NK-92 (cell line): ENCODE measurements around the gene GLI1.
"Not testable (repeated sequence)": the region's sequence is repeated elsewhere in the genome, so short reads cannot be mapped to it uniquely, and the experiment has no call there.

Source experiments
- DNase-seq: peaks from one replicate; lab custom pipeline; 2025; ENCODE audit not compliant: unreplicated experiment; lab: John Stamatoyannopoulos, UW

The GLI1 gene

DNA sequence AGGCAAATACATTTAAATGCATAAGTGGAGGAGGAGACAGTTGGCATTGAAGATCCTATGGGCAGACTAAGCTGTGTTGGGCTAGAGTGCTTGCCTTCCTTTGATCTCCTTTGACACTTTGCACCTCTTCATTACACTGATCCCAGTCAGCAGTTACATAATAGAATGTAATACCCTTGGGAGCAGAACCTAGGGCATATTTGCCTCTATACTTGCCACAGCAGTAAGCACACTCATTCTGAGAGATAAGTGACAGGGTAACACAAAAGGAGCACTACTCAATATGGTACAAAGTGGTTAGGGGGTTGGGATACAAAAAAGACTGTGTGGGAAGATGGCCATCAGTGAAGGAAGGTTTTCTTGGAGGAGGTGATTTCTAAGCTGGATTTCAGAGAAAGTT lies 37.2 kb downstream of the GLI1 start:
- DNase-seq: no peak

DNA sequence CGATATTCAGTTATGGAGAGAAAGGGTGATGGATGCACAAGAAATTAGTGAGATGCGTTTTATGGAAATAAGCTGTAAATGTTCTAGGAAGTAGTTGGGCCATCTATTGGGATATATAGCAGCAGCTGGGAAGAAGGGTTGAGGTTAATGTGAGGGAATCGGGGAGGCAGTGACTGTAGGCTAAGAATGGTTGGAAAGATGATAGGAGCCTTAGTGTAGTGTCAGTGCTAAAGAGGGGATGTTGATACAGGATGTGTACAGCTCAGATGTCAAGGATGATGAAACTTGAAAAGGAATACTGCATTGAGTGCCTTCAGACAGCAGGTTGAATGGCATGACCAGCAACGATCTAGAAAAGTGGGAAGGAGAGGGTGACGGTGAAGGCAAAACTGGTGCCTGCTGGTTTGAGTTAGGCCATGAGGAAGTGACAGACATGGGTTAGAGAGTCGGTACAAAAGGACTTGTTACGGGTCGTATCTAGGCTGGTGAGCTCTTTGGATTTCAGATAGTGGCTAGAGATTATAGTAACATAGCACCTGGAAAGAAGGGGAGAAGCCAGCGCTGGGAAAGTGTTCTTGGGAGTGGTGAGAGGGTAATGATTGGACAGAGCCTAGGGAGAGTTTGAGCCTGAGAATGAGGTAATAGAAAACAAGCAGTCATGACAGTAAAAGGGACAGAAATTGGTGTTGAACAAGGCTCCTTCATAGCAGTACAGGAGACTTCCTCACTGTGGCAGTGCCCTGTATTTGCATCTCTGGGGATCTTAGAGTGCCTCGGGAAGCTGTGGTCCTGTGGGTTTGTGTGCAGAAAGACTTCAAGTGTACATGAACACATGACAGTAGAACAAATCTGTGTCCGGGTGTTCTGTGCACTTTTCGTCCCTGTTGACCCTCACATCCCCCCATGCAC lies 37.9 kb downstream of the GLI1 start:
- DNase-seq: no peak

DNA sequence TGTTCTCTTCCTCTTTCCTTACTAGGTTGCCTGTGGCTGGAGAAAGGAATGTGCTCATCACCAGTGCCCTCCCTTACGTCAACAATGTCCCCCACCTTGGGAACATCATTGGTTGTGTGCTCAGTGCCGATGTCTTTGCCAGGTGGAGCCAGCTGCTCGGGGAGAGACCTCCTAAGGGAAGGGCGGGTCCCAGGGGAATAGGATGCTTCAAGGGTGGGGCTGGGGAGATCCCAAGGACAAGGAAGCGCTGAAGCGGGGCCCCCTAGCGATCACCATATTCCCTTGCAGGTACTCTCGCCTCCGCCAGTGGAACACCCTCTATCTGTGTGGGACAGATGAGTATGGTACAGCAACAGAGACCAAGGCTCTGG lies 38.5 kb downstream of the GLI1 start:
- no peak for DNase-seq

DNA sequence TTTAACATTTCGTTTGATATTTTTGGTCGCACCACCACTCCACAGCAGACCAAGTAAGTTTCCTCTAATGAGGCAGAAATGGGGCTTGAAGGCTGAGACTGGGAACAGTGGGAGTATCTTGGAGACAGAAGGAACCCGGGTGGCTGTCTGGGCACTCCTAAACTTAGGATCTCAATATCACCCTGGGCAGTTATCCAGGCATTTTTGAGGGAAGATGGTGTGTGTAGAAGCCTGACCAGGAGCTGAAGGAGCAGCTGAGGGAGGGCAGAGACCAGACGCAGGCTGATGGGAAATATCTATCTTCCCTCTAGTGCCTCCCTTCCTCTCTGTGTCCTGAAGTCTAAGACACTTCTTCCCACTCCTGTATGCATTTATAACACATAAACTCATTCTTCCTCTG lies 39.0 kb downstream of the GLI1 start:
- DNase-seq: no peak

DNA sequence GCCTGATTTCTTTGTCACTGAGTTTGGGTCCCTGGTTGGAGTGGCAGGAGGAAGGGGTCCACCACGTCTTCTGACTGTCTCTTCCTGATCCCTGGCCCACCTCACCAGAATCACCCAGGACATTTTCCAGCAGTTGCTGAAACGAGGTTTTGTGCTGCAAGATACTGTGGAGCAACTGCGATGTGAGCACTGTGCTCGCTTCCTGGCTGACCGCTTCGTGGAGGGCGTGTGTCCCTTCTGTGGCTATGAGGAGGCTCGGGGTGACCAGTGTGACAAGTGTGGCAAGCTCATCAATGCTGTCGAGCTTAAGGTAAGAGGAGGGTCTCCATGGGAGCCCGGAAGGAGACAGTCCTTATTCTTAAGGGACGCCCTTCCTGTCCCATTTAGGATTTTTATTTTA lies 40.6 kb downstream of the GLI1 start:
- no peak for DNase-seq

DNA sequence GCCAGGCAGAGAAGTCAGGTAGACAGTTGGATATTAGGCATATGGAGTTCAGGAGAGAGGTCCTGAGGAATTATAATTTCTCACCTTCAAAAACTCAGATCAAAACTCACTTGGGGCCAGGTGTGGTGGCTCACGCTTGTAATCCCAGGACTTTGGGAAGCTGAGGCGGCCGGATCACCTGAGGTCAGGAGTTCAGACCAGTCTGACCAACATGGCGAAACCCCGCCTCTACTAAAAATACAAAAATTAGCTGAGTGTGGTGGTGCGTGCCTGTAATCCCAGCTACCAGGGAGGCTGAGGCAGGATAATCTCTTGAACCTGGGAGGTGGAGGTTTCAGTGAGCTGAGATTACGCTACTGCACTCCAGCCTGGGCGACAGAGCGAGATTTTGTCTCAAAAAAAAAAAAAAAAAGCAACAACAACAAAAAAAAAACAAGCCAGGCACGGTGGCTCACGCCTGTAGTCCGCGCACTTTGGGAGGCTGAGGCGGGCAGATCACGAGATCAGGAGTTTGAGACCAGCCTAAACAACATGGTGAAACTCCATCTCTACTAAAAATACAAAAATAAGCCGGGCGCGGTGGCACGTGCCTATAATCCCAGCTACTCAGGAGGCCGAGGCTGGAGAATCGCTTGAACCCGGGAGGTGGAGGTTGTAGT lies 42.9 kb downstream of the GLI1 start:
- DNase-seq: not testable (repeated sequence)

DNA sequence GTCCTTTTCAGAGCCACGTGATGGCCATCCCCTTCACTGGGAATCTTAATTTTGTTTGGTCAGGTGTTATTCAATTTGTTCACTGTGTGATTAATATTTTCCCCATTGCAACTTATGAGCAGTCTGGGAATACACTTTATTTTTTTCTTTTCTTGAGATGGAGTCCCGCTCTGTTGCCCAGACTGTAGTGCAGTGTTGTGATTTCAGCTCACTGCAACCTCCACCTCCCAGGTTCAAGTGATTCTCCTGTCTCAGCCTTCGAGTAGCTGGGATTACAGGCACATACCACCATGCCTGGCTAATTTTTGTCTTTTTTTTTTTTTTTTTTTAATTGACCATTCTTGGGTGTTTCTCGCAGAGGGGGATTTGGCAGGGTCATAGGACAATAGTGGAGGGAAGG lies 47.0 kb downstream of the GLI1 start:
- not testable (repeated sequence) for DNase-seq

DNA sequence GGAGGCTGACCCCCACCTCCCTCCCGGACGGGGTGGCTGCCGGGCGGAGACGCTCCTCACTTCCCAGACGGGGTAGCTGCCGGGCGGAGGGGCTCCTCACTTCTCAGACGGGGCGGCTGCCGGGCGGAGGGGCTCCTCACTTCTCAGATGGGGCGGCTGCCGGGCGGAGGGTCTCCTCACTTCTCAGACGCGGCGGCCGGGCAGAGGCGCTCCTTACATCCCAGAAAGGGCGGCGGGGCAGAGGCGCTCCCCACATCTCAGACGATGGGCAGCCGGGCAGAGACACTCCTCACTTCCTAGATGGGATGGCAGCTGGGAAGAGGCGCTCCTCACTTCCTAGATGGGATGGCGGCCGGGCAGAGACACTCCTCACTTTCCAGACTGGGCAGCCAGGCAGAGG lies 48.2 kb downstream of the GLI1 start:
- not testable (repeated sequence) for DNase-seq

DNA sequence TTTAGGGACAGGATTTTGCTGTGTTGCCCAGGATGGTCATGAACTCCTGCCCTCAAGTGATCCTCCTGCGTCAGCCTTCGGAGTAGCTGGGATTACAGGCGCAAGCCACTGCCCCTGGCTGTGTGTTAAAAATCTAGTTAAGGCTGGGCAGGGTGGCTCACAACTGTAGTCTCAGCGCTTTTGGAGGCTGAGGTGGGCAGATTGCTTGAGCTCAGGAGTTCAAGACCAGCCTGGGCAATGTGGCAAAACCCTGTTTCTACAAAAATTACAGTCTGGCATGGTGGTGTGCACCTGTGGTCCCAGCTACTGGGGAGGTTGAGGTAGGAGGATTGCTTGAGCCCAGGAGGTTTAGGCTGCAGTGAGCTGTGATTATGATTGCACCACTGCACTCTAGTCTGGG lies 51.6 kb downstream of the GLI1 start:
- no peak for DNase-seq

DNA sequence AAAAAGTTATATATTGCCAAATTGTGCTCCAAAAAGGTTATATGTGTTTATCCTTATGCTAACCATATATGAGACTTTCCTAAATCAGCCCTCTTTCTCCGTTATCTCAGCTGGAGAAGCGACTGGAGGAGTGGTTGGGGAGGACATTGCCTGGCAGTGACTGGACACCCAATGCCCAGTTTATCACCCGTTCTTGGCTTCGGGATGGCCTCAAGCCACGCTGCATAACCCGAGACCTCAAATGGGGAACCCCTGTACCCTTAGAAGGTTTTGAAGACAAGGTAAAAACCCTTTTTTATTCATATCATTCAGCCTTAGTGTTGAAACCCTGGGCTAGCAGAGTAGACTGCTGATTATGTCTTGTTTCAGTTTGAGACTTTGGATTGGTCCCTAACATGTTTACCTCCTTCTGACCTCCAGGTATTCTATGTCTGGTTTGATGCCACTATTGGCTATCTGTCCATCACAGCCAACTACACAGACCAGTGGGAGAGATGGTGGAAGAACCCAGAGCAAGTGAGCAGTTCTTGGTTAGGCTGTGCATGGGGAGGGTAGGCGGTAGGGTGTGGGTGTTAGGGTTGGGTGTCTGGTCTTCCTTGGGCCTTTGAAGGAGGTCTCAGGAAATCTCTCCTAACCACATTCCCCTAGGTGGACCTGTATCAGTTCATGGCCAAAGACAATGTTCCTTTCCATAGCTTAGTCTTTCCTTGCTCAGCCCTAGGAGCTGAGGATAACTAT lies 52.2 kb downstream of the GLI1 start:
- DNase-seq: no peak

DNA sequence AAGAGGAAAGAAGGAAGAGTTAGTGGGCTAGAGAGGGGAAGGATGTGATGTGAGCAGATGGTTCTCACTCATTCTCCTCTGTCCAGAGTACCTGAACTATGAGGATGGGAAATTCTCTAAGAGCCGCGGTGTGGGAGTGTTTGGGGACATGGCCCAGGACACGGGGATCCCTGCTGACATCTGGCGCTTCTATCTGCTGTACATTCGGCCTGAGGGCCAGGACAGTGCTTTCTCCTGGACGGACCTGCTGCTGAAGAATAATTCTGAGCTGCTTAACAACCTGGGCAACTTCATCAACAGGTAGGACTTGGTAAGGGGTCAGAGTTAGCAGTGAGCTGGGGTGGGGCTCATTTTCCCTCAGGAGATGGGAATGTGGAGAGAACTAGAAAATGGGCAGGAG lies 53.1 kb downstream of the GLI1 start:
- DNase-seq: no peak

DNA sequence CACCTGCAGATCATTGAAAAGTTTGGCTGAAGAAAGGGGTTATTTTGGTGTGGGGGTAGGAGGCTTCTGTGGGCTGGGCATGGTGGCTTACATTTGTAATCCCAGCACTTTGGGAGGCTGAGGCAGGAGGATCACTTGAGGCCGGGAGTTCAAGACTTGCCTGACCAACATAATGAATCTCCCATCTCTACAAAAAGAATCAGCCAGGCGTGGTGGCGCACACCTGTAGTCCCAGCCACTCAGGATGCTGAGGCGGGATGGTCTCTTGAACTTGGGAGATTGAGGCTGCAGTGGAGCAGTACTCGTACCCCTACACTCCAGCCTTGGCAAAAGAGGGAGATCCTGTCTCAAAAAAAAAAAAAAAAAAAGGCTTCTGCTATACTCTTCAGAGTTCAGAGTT lies 53.7 kb downstream of the GLI1 start:
- DNase-seq: no peak

DNA sequence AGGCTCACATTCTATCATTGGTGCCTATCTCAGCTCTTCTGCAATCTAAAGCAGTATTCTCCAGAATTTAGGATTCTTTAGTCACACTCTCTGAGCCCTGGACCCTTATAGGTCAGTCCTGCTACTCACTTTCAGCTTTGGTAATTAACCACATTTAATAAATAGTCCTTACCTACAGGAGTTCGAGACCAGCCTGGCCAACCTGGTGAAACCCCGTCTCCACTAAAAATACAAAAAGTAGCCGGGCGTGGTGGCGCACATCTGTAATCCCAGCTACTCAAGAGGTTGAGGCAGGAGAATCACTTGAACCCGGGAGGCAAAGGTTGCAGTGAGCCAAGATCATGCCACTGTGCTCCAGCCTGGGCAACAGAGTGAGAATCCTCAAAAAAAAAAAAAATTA lies 54.1 kb downstream of the GLI1 start:
- not testable (repeated sequence) for DNase-seq

DNA sequence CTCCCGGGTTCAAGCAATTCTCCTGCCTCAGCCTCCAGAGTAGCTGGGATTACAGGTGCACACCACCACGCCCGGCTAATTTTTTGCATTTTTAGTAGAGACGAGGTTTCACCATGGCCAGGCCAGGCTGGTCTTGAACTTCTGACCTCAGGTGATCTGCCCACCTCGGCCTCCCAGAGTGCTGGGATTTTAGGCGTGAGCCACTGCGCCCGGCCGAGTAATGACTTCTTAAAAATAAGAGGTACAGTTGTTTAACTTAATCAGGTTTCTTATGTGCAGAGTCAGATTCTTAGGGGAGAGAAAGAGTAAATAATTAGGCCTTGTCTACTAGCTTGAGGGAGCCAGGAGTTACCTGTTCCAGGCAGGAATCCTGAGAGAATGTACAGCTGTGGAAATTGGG lies 54.7 kb downstream of the GLI1 start:
- not testable (repeated sequence) for DNase-seq

DNA sequence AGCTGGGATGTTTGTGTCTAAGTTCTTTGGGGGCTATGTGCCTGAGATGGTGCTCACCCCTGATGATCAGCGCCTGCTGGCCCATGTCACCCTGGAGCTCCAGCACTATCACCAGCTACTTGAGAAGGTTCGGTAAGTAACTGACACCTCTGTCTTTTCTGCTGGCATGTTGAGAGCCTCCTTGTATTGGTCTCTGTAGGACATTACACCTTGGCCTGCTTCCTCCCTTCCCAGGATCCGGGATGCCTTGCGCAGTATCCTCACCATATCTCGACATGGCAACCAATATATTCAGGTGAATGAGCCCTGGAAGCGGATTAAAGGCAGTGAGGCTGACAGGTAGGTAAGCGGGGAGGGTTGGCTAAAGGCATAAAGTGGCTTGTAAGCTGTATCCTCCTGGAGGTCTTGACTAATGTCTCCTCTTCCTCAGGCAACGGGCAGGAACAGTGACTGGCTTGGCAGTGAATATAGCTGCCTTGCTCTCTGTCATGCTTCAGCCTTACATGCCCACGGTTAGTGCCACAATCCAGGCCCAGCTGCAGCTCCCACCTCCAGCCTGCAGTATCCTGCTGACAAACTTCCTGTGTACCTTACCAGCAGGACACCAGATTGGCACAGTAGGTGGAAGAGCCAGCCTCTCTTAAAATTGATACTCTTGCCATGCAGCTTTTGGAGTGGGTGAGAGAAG lies 55.3 kb downstream of the GLI1 start:
- DNase-seq: no peak

DNA sequence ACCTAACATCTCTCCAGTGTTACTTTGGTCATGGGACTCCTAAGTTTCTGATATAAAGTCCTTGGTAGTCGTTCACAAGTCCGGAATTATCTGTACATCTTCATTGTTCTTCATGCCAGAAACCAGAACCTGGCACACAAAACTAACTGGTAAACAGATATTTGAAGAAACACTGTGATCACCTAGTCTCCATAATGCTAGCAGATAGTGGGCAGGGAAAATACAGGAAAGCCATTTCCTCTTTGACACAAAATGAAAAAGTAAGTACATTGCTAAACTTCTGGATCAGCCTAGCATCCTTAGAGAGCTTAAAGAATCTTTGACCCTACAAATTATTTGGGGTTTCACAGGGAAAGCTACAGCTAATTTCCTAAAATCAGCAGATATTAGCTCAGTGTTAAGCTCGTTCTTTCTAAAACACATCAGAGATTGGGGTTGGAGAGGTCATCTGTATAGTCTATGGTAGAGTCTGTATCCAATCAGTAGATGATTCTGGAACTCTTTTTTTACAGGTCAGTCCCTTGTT lies 55.9 kb downstream of the GLI1 start:
- DNase-seq: no peak

DNA sequence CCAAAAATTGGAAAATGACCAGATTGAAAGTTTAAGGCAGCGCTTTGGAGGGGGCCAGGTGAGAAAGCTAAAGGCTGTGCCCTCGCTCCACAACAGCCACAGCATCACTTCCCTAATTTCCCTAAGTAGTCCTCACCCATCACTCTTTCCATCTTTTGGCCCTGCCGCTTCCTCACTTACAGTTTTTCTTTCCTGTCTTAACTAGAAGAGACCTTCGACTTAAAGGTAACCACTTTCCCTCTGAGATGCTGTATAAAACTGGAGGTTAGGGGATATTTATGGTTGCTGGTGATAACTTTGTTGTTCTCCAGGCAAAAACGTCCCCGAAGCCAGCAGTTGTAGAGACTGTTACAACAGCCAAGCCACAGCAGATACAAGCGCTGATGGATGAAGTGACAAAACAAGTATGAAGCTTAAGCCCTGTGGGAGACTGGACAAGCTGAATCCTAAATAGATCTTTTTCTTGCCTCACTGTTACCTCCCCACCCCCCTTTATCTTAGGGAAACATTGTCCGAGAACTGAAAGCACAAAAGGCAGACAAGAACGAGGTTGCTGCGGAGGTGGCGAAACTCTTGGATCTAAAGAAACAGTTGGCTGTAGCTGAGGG lies 56.5 kb downstream of the GLI1 start:
- no peak for DNase-seq

DNA sequence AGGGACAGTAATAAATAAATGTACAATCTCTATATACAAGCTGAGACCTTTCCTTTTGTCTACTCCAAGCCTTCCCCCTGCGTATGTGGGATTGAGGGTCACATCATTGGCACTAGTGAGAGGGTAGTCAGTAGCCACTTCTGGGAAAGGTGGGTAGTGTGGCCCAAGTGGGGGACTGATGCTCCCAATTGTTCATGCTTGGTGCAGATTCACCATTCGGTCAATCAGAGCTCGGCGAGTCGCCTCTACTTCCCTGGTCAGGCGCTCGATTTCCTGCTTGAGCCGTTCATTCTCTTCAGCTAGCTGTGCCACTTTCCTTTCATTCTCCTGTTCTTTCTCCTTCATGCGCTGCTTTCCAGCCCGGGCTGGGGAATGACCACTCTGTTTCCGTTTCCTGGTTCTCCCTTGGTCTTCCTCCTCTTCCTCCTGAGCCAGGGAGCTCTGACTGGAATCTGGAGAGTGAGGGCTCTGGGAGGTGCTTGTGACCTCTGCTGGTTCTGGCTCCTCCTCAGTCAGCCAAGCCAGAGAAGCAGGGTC lies 57.1 kb downstream of the GLI1 start:
- no peak for DNase-seq

DNA sequence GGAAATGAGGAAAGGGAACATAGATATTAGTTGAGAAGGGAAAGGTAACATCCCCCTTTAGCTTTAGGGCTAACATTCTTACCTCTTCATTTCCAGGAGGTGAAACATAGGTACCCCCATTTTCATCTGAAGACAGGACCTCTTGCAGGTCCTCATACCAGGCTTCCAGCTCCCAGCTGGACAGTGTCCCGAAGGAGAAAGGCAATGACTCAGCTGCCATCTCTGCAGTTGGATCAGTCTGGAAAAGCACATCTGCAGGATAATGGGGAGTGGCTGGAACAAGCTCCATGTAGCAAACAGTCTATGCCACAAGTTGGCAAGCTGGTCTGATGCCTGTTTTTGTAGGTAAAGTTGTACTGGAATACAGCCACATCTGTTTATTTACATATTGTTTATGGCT lies 57.6 kb downstream of the GLI1 start:
- DNase-seq: no peak

DNA sequence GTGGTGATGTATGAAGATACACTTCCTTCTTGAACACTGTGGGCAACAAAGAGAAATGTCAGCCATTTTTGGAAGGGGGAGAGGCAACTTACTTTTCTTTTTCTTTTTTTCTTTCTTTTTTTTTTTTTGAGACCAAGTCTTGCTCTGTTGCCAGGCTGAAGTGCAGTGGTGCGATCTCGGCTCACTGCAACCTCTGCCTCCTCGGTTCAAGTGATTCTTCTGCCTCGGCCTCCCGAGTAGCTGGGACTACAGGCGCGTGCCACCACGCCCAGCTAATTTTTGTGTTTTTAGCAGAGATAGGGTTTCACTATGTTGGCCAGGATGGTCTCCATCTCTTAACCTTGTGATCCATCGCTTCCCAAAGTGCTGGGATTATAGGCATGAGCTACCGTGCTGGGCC lies 58.1 kb downstream of the GLI1 start:
- not testable (repeated sequence) for DNase-seq
